GM12873 (cell line): ENCODE measurements around the gene FGD2.

ENCODE experiments used
- TF ChIP-seq, protein P1 (sequence below): IDR thresholded peaks from 2 replicates; pipeline ENCODE4 v1.5.1; 2012; ENCODE audit warnings: low read depth, mild to moderate bottlenecking, moderate library complexity, low read length, control low read depth; ENCODE audit not compliant: insufficient read depth; ENCODE audit errors: missing control alignments

The FGD2 gene

DNA sequence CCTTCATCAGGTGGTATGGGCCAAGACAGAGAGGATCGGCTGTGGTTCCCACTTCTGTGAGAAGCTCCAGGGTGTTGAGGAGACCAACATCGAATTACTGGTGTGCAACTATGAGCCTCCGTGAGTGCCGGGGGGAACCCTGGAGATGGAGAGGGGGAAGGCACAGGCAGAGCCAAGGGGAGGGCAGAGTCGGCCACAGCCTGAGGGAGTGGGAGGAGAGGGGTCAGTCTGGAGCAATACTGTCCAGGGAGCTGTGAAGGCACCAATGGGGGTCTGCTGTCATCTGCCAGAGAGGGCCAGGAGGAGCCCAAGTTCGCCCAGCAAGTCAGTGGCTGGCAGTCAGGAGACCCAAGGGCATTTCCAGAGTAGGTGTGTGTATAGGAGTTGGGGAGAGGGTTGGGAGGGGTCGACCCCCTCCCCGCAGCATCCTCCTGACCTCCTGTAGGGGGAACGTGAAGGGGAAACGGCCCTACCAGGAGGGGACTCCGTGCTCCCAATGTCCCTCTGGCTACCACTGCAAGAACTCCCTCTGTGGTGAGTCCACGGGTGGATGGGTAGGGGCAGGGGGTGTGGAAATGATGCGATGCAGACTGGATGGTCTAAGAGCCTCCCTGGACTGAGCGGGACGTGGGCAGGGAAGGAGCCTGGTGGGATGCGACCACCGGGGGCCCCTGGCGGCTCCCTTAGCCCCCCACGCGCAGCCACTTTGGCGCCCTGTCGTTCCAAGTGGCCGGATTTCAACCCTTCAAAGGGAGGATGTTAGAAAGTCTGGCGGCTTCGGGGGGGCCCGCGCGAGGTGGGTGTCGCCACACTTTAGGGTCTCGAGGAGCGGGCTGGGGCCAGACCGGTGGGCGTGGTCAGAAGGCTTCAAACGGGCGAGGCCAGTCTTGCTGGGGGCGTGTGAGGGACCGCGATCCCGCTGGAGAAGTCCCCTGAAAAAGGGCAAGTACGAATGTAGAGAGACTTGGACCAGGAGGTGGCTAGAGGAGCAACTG lies 43.7 kb upstream of the FGD2 start:
- TF ChIP-seq, protein P1, sequence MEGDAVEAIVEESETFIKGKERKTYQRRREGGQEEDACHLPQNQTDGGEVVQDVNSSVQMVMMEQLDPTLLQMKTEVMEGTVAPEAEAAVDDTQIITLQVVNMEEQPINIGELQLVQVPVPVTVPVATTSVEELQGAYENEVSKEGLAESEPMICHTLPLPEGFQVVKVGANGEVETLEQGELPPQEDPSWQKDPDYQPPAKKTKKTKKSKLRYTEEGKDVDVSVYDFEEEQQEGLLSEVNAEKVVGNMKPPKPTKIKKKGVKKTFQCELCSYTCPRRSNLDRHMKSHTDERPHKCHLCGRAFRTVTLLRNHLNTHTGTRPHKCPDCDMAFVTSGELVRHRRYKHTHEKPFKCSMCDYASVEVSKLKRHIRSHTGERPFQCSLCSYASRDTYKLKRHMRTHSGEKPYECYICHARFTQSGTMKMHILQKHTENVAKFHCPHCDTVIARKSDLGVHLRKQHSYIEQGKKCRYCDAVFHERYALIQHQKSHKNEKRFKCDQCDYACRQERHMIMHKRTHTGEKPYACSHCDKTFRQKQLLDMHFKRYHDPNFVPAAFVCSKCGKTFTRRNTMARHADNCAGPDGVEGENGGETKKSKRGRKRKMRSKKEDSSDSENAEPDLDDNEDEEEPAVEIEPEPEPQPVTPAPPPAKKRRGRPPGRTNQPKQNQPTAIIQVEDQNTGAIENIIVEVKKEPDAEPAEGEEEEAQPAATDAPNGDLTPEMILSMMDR = no peak

- TF ChIP-seq, protein P1 = no peak
Observed at GRCh38 chr6:36962874-36963273, 42.6 kb upstream of the FGD2 start.

GRCh38 chr6:36963451-36964290 lies 41.8 kb upstream of the FGD2 start:
- TF ChIP-seq, protein P1 = no peak

DNA sequence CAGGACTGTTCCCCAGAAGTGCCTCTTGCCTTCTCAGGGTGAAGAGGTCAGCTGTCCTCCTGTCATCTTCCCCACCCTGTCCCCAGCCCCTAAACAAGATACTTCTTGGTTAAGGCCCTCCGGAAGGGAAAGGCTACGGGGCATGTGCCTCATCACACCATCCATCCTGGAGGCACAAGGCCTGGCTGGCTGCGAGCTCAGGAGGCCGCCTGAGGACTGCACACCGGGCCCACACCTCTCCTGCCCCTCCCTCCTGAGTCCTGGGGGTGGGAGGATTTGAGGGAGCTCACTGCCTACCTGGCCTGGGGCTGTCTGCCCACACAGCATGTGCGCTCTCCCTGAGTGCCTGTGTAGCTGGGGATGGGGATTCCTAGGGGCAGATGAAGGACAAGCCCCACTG lies 41.1 kb upstream of the FGD2 start:
- TF ChIP-seq, protein P1 = no peak

- TF ChIP-seq, protein P1 = no peak
Observed at GRCh38 chr6:36964908-36965307, 40.5 kb upstream of the FGD2 start.

DNA sequence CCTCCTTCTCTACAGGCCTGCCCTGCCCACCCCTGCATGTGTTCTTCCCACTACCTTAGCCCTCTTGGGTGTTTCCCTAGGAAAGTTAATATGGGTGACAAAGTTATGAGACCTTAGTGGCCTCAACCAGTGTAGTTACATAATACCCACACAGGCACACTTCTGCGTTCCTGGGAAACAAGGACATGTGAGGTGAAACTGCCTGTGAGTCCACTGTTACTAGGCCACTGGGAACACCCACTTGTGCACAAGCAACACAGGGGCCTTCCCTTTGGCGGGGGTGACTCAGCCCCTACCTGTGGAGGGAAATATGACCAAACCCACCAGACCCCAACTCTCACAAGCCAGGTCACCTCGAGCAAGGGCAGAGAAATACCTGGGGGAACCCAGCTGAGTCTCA lies 38.2 kb upstream of the FGD2 start:
- TF ChIP-seq, protein P1 = no peak

- TF ChIP-seq, protein P1 = no peak
Observed at GRCh38 chr6:36967757-36968156, 37.7 kb upstream of the FGD2 start.
